Measurements from ENCODE around the gene SMPX.
A peak's percentile ranks its signal among the peaks of the same experiment; 100 is the strongest.

The SMPX gene

DNA sequence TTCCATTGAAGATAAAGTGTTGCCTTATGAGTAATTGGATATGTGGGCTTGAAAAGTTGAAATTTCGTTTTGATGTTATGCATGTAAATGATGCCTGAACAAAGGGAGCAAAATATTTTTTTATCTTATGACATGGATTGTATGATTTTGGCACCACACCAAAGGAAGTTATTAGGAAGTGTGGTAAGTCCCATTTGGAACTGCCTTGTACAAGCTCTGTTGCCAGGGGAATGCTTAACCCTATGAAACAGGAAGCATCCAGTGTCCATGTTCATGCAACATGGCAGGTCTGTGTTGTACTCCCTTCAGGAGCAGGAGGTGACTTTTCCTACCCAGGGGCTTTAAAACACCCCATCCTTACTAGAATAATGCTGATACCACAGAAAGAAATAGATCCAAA, 13.2 kb downstream of the SMPX start:
- no peak for DNase-seq (ENCODE audit: low read depth)
- H3K4me3 ChIP-seq (ENCODE audit: low read depth, low read length): no peak overlapping the region
- TF ChIP-seq, protein P1, sequence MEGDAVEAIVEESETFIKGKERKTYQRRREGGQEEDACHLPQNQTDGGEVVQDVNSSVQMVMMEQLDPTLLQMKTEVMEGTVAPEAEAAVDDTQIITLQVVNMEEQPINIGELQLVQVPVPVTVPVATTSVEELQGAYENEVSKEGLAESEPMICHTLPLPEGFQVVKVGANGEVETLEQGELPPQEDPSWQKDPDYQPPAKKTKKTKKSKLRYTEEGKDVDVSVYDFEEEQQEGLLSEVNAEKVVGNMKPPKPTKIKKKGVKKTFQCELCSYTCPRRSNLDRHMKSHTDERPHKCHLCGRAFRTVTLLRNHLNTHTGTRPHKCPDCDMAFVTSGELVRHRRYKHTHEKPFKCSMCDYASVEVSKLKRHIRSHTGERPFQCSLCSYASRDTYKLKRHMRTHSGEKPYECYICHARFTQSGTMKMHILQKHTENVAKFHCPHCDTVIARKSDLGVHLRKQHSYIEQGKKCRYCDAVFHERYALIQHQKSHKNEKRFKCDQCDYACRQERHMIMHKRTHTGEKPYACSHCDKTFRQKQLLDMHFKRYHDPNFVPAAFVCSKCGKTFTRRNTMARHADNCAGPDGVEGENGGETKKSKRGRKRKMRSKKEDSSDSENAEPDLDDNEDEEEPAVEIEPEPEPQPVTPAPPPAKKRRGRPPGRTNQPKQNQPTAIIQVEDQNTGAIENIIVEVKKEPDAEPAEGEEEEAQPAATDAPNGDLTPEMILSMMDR (IDR thresholded peaks at IDR 0.05; ENCODE audit: control insufficient read depth, extremely low read depth, insufficient read depth): no peak

DNA sequence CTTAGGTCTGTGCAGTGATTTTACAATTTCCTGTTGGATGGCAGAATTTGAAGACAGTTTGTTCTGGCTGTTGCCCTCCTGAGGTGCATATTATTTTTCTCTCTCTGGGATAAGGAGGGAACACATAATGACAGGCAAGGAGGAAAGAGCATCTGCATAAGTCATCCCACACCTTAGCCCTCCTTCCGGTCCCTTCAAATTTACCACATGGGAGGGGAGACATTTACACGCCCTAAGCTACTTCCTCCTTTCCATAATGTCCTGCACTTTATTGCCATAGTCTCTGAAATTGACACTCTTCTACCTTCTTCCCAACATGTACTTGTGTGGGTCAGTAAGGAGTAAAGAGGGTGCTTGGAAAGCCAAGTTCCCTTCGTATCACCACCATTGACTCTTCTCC, 13.9 kb downstream of the SMPX start:
- no peak for DNase-seq (ENCODE audit: low read depth)
- H3K4me3 ChIP-seq (ENCODE audit: low read depth, low read length): no peak overlapping the region
- TF ChIP-seq, protein P1 (IDR thresholded peaks at IDR 0.05; ENCODE audit: control insufficient read depth, extremely low read depth, insufficient read depth): no peak

DNA sequence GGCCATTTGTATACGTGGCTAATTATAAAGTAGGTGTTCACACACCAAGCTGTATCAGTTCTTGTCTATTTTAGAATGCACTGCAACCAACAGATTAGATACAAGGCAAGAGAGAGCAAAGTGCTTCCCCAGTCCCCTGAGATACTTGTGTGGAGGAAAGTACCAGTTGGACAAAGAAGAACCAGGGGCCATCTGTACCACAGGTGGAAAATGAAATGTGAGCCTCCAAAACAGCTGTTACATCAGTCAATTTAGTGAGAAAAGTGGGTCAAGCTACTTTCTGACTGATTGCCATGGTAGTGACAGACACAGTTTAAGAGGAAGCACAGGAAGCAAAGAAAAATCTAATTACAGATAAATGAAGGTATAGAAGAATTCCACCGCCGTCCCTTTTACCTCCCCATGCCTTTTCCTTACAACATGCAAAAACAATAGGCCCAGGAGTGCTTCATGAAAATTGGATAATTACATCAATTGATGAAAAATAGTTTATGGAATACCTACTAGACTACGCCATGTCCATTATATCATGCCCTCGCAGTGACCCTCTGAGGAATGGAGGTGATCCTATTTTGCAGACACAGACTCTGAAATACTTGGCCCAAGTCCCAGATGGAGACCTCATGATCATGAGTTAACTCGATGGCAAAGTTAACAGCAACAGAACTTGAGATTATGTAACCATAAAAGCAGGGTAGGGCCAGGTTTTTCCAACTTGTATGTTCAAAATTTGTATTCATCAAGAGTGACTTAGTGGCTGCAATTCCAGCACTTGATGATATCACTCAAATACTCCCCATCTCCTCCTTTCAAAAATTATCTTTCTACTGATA, 15.8 kb downstream of the SMPX start:
- DNase-seq (ENCODE audit: low read depth): no peak
- no peak overlapping the region for H3K4me3 ChIP-seq (ENCODE audit: low read depth, low read length)
- TF ChIP-seq, protein P1 (IDR thresholded peaks at IDR 0.05; ENCODE audit: control insufficient read depth, extremely low read depth, insufficient read depth): no peak

DNA sequence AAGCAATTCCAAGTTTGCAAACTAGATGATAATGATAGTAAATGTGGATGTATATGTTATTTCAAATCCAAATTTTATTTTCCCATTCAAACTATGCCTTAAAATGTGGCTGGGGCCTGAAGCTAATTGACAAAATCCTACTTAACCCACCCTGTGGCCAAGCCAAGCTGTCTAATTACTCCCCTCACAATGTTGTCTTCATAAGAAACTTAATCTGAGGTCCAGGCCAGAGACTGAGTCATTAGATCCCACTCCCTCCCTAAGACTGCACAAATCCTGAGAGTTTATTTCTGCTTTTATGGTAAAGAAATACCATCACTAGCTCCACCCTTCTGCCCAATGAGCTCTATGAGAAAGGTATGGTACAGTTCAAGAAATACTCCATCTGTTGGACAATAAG, 16.6 kb downstream of the SMPX start:
- no peak overlapping the region for H3K4me3 ChIP-seq (ENCODE audit: low read depth, low read length)
- TF ChIP-seq, protein P1 (IDR thresholded peaks at IDR 0.05; ENCODE audit: control insufficient read depth, extremely low read depth, insufficient read depth): no peak
- DNase-seq (ENCODE audit: low read depth): no peak

DNA sequence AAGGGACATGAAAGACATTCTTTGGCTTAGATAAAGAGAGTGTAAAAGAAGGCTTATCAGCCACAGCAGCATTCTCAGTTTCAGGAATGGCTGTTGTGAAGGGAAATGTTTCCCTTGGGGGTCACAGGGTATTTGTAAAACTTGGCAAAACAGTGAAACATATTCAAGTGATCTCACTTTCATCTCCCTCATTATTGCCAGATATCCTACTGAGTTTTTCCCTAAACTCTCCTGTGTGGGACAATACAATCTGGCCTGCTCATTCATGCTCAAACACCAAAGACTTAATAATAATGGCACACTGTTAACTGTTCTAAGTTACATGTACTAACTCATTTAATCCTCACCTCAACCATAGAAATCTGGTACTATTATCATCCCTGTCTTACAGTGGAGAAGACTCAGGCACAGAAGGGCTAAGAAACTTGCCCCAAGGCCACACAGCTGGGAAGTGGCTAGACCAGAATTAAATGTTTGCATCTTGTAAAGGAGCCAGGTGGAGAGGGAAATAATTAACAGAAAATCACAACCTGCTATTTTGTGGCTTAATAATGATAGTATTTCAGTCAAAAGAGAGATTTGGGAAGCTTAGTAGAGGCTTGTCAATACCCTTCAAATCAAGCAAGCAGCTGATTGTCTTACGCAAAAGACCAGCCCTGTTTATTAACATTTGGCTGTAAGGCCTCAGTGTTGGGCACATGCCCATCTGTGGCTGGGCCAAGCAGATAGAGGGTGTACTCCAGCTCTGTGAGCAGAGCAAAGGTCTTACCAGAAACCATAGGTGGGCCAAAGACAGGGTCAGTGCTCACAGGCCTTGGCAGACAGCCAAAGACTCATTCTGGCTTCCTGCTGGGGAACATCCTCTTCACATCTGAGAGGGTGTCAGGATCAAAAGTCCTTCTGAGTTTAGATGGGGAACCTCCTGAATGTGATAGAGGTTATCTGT, 17.3 kb downstream of the SMPX start:
- TF ChIP-seq, protein P1 (IDR thresholded peaks at IDR 0.05; ENCODE audit: control insufficient read depth, extremely low read depth, insufficient read depth): no peak
- H3K4me3 ChIP-seq (ENCODE audit: low read depth, low read length): no peak overlapping the region
- DNase-seq (ENCODE audit: low read depth): peak; percentile 18

DNA sequence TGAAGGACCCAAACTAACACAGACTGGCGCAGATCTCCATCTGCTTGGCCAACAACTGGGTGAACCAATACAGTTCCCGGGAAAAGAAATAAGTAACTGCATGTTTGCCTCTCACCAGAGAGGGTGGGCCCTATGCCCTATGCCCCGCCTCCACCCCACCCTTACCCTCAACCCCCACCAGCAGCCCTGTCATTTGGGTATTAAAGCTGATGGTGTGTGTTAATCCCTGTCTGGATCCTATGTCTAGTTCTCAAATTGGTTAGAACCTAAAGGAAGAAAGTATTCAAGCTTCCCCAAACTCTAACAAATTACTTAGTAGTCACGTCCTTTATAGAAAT, 19.0 kb downstream of the SMPX start:
- DNase-seq (ENCODE audit: low read depth): no peak
- no peak overlapping the region for H3K4me3 ChIP-seq (ENCODE audit: low read depth, low read length)
- TF ChIP-seq, protein P1 (IDR thresholded peaks at IDR 0.05; ENCODE audit: control insufficient read depth, extremely low read depth, insufficient read depth): no peak
